Kidney epithelial cell (primary cell): ENCODE data around the gene PHLPP1. TPM values are rescaled to one million over a fixed set of nuclear protein-coding genes. Genes with fewer than 3 reads are reported as not detected.
"Not testable (repeated sequence)": the region's sequence is repeated elsewhere in the genome, so short reads cannot be mapped to it uniquely, and the experiment has no call there.

Experiments
- DNase-seq: peaks from one replicate; pipeline ENCODE4 v3.0.0-alpha.2; 2010; ENCODE audit warnings: low read depth
- H3K27me3 ChIP-seq: 2 replicates; pipeline ENCODE4 v1.6.0; 2011; ENCODE audit warnings: low read length; ENCODE audit not compliant: control insufficient read depth, insufficient read depth
- H3K36me3 ChIP-seq: 2 replicates; pipeline ENCODE4 v1.5.1; 2011; ENCODE audit warnings: low read length; ENCODE audit not compliant: control insufficient read depth, insufficient read depth
- H3K4me3 ChIP-seq: 2 replicates; pipeline ENCODE4 v1.5.1; 2011; ENCODE audit warnings: low read depth, mild to moderate bottlenecking, control low read depth, low read length
- CTCF ChIP-seq: IDR thresholded peaks from 2 replicates; pipeline ENCODE4 v1.5.1; 2011; ENCODE audit warnings: mild to moderate bottlenecking, moderate library complexity, low read length, control low read depth, inconsistent platforms; ENCODE audit not compliant: insufficient read depth, poor library complexity, severe bottlenecking
- total RNA-seq: library from RNA; depleted of rRNA; stranded (reverse); fragments of >200 nt; gene quantifications from 2 replicates; pipeline ENCODE4 v1.2.3, GENCODE V29; 2015

PHLPP1 gene
- total RNA-seq, 1 donor from 2014 or later = 4.4 TPM

GRCh38 chr18:62737241-62737873 lies 22.0 kb downstream of the PHLPP1 start:
- no peak for TF ChIP-seq CTCF
- Histone ChIP-seq H3K36me3 (no peaks in the 10 kb centered on the region), H3K27me3 (no peaks in the 10 kb centered on the region), H3K4me3 (no peak overlapping the region)
- DNase-seq = no peak

- H3K4me3 ChIP-seq = no peak overlapping the region
- H3K36me3 ChIP-seq = no peaks in the 10 kb centered on the region
- no peaks in the 10 kb centered on the region for H3K27me3 ChIP-seq
- no peak for TF ChIP-seq CTCF
- no peak for DNase-seq
These were observed 23.3 kb downstream of the PHLPP1 start for GRCh38 chr18:62738639-62739038.

GRCh38 chr18:62739911-62740310 lies 24.6 kb downstream of the PHLPP1 start:
- Histone ChIP-seq H3K36me3 (no peaks in the 10 kb centered on the region), H3K27me3 (no peaks in the 10 kb centered on the region)
- no peak for DNase-seq

GRCh38 chr18:62740650-62741049 lies 25.3 kb downstream of the PHLPP1 start:
- H3K27me3 ChIP-seq, DNase-seq, H3K36me3 ChIP-seq, H3K4me3 ChIP-seq: not testable (repeated sequence)

More at GRCh38 chr18:62739911-62740310, 24.6 kb downstream of the PHLPP1 start:
- TF ChIP-seq CTCF = no peak
- H3K4me3 ChIP-seq = no peak overlapping the region

- Histone ChIP-seq H3K36me3 (no peaks in the 10 kb centered on the region), H3K27me3 (no peaks in the 10 kb centered on the region), H3K4me3 (no peak overlapping the region)
- no peak for TF ChIP-seq CTCF
- DNase-seq = no peak
These were observed 25.8 kb downstream of the PHLPP1 start for GRCh38 chr18:62741118-62741566.

GRCh38 chr18:62741584-62741983 lies 26.2 kb downstream of the PHLPP1 start:
- TF ChIP-seq CTCF = no peak
- H3K27me3 ChIP-seq = no peaks in the 10 kb centered on the region
- DNase-seq = no peak
- H3K36me3 ChIP-seq = no peaks in the 10 kb centered on the region
- no peak overlapping the region for H3K4me3 ChIP-seq
